ENCODE results near the gene DLST.

The DLST gene

DNA sequence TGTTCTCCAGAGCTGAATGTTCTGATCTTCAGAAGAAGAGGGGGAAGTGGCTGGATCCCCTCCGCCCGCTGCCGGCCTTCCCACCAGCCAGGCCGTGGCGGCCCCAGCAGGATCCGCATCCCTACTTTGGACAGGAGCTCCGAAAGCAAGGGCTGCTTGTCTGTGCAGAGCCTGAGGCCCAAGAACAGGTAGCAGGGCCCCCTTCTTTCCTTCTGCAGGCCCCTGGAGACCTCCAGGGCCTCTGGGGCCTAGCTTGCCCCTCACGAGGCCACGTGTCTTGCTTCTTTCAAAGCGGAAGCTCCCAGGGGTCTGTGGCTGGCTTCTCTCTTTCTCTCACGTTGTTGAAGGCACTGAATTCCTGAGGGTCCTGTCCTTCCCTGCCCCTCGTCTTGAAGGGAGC lies 60.5 kb downstream of the DLST start:
- Histone ChIP-seq H3K4me1 (ENCODE audit: insufficient read depth, low read length) (peaks cover 5% of the 10 kb centered on the region; the same call in 1 of the 2 replicates), H3K36me3 (ENCODE audit: insufficient read depth, low read length) (no peaks in the 10 kb centered on the region), H3K4me3 (ENCODE audit: low read length) (no peak overlapping the region), H3K9ac (ENCODE audit: low read depth, low read length) (no peak overlapping the region), H3K27ac (ENCODE audit: low read depth, low read length) (no peak overlapping the region), H3K27me3 (ENCODE audit: insufficient read depth, low read length) (no peaks in the 10 kb centered on the region), H3K9me3 (ENCODE audit: insufficient read depth, low read depth, low read length) (no peaks in the 10 kb centered on the region)
- 82% methylated on average over 12 of the region's 12 CpGs for WGBS

DNA sequence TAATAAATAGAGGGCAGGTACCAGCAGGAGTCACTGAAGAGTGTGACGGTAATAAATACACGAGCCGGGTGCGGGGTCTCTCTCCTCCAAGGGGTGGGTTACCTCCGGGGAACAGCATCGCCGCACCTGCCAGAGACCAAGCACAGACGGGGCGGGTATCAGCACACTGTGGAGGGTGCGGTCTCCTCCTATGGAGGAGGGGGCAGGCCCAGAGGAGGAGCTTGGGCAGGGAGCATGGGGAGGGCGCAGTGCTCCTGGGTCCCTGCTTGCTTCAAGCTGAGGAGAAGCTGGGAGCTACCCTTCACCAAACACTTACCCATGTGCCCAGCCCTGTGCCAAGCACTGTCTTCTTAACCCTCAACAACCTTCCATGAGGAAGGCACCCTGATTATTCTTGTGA lies 60.9 kb downstream of the DLST start:
- Histone ChIP-seq H3K9me3 (ENCODE audit: insufficient read depth, low read depth, low read length) (no peaks in the 10 kb centered on the region), H3K36me3 (ENCODE audit: insufficient read depth, low read length) (no peaks in the 10 kb centered on the region), H3K4me1 (ENCODE audit: insufficient read depth, low read length) (peaks cover 5% of the 10 kb centered on the region; the same call in 1 of the 2 replicates), H3K27ac (ENCODE audit: low read depth, low read length) (no peak overlapping the region), H3K27me3 (ENCODE audit: insufficient read depth, low read length) (no peaks in the 10 kb centered on the region), H3K9ac (ENCODE audit: low read depth, low read length) (no peak overlapping the region), H3K4me3 (ENCODE audit: low read length) (no peak overlapping the region)
- WGBS = 88% methylated on average over 11 of the region's 11 CpGs

DNA sequence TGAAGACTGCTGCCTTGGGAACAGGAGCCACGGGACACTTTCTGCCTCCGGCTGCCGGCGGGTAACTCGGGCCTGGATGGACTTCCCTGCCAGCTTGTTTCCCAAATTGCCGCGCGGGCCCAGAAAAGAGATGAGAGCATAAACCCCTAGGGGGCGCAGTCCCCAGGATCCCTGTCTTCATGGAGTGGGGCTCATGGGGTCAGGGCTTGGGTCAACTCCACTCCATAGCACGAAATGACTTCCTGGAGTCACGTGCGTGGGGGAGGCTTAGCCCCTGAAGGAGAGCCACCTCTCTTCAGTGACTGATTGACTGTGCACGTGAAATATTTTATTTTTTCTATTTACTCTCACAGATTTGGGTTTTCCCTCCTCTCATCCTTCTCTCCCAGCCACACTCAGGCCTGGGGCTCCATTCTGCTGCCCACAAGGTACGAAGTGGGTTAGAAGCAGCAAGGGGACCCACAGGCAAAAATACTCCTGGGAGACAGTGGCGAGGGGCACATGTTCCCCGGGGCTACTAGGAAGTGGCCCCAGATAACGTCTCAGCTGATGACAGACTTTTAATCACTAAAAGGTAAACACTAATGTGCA lies 63.6 kb downstream of the DLST start:
- WGBS = 60% methylated on average over 17 of the region's 17 CpGs
- H3K9me3 ChIP-seq (ENCODE audit: insufficient read depth, low read depth, low read length) = no peaks in the 10 kb centered on the region
- H3K4me1 ChIP-seq (ENCODE audit: insufficient read depth, low read length) = peaks cover 5% of the 10 kb centered on the region; the same call in 1 of the 2 replicates
- H3K36me3 ChIP-seq (ENCODE audit: insufficient read depth, low read length) = no peaks in the 10 kb centered on the region
- no peaks in the 10 kb centered on the region for H3K27me3 ChIP-seq (ENCODE audit: insufficient read depth, low read length)
- no peak overlapping the region for H3K27ac ChIP-seq (ENCODE audit: low read depth, low read length)
- no peak overlapping the region for H3K9ac ChIP-seq (ENCODE audit: low read depth, low read length)
- no peak overlapping the region for H3K4me3 ChIP-seq (ENCODE audit: low read length)

DNA sequence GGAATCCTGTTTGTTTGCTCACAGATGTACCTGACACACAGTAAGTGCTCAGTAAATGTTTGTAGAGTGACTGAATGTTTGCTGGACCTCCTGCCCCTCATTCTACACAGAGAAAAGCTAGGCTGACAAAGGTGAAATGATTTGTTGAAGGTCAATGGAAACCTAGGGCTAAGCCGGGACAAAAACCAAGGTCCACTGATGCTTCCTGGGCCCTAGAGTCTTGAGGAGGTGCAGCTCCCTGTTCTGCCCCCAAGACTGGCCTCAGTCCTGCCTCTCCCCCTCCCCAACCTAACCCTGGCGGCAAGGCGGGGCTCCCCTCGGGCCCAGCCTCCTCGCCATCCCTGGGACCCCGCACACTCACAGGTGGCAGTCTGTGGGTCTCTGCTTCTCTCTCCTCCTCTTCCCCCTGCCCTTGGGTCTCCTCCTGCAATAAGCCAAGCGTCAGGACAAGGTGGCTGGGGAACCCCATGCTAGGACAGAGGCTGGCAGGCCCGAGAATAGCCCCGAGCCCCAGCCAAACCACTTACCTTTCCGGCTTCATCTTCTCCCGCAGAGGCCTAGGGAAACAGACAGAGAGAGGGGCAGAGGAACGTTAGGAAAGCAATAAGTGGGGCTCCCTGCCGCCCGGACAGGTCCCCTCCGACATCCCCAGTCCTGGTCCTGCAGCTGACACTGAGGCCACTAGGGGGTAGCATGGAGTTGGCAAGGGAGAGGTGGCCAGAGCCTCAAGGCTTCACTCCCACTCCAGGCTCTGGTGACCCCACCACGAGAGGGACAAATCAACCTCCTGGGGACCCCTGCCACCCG lies 64.3 kb downstream of the DLST start:
- Histone ChIP-seq H3K4me1 (ENCODE audit: insufficient read depth, low read length) (peaks cover 5% of the 10 kb centered on the region; the same call in 1 of the 2 replicates), H3K27me3 (ENCODE audit: insufficient read depth, low read length) (no peaks in the 10 kb centered on the region), H3K9ac (ENCODE audit: low read depth, low read length) (no peak overlapping the region), H3K9me3 (ENCODE audit: insufficient read depth, low read depth, low read length) (no peaks in the 10 kb centered on the region), H3K27ac (ENCODE audit: low read depth, low read length) (no peak overlapping the region), H3K36me3 (ENCODE audit: insufficient read depth, low read length) (no peaks in the 10 kb centered on the region), H3K4me3 (ENCODE audit: low read length) (no peak overlapping the region)
- 53% methylated on average over 17 of the region's 17 CpGs for WGBS

DNA sequence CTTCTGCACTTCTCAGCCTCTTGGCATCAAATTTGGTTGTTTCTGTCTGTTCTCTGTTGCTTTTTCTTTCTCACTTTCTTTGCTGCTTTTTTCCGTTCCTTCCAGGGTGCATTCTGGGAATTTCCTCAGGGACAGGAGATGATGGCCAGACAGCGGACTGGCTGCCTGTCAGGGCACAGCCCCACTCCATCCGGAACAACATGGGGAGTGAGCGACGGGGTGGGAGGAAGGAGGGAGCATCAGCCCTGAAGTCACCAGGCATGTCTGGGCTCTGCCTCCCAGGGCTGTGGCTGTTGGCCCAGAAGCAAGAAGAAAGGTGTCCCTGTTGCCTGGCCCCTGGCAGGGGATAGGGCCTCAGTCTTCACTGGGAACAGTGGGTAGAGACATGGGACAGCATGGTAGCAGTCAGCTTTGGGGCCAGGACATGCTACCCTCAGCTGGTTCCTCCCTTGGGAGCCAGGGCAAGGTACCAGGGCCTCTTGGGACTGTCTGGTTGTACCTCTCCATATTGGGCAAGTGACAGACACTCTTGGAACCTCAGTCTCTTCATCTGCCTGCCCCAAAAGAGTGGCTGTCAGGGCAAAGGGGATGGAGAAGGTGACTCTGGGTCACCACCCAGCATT lies 65.1 kb downstream of the DLST start:
- 61% methylated on average over 5 of the region's 5 CpGs for WGBS
- no peak overlapping the region for H3K27ac ChIP-seq (ENCODE audit: low read depth, low read length)

DNA sequence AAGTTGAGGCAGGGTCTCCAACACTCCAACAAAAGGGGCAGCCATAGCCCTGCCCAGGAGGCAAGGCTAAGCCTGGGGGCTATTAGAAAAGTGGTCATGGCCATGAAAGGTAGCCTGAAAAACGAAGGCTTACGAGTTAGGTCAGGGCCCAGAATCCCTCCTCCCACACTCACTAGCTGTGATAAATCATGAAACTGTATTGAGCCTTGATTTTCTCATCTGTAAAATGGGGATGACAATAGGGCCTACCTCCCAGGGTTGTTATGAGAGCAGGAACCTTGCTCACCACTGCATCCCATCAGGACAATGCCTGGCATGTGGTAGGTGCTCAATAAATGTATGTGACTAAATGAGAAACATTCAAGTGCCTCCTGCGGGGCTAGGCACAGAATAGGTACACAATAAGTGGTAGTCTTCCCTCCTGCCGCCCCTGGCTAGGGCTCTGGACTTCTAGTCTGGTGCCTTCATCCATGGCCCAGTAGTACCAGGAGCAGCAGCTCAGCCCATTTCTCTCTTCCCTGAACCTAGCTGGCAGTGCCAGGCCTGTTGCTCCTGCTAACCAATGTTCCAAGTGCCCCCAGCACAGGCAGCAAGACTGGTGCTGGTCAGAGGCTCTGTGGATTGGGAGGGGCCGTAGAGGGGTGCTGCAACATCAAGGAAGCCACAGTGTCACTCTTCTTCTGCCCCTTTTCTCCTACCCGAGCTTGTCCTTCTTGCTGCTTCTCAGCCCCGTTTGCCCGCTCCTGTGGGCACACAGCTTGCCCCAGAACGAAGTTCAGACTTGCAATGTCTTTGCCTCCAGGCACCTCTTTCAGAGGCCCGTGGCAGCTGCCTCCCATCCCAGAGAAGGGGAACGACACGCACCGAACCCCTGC lies 65.9 kb downstream of the DLST start:
- Histone ChIP-seq H3K4me1 (ENCODE audit: insufficient read depth, low read length) (0 out of 2 replicates have a peak, but pooled peaks cover 4% of the 10 kb centered on the region), H3K4me3 (ENCODE audit: low read length) (no peak overlapping the region), H3K9ac (ENCODE audit: low read depth, low read length) (no peak overlapping the region), H3K27ac (ENCODE audit: low read depth, low read length) (no peak overlapping the region), H3K9me3 (ENCODE audit: insufficient read depth, low read depth, low read length) (no peaks in the 10 kb centered on the region), H3K36me3 (ENCODE audit: insufficient read depth, low read length) (no peaks in the 10 kb centered on the region), H3K27me3 (ENCODE audit: insufficient read depth, low read length) (no peaks in the 10 kb centered on the region)
- WGBS = 95% methylated on average over 13 of the region's 13 CpGs

More for the DNA sequence above, 65.1 kb downstream of the DLST start:
- Histone ChIP-seq H3K9me3 (ENCODE audit: insufficient read depth, low read depth, low read length) (no peaks in the 10 kb centered on the region), H3K4me3 (ENCODE audit: low read length) (no peak overlapping the region), H3K36me3 (ENCODE audit: insufficient read depth, low read length) (no peaks in the 10 kb centered on the region), H3K4me1 (ENCODE audit: insufficient read depth, low read length) (peaks cover 7% of the 10 kb centered on the region; the same call in 1 of the 2 replicates), H3K27me3 (ENCODE audit: insufficient read depth, low read length) (no peaks in the 10 kb centered on the region), H3K9ac (ENCODE audit: low read depth, low read length) (no peak overlapping the region)

DNA sequence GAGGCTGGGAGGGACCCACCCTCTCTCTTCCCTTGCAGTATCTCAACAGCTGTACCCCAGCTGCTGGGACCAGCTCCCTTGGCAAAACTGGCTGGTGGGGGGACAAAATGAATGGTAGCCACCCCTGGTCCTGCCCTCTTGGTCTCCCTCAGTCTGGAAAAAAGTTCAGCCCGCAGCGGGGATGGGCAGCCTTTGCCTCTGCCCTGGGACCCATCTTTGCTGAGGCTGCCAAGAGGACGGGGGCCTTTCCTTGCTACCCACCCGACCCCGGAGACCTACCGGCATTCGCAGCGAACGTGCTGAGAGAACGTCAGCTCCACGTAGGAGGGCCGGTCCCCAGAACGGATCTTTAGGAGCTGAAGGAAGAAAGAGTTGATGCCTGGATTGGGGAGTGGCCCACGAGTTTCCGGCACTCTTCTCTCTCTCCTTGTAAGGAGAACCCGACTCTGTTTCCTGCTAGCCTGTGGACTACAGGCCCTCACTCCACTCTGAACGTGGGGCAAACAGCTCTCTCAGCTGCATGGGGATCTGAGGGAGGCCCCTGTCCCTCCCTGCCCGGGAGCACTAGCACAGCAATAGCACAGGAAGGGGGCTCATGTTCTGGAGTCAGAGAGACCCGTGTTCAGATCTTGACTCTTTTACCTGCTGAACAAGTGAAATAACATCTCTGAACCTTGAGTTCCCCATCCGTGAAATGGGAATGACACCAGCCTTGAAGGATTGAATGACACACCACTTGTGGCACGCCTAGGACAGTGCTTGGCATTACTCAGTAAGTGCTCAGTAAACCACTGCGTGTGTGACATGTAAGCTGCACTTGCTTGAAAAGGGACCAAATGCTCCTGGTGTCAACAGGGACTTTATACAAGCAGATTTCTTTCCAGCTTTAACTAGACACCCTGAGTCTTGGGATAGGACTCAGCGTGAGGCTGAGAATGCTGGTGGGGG lies 66.8 kb downstream of the DLST start:
- H3K9ac ChIP-seq (ENCODE audit: low read depth, low read length) = no peak overlapping the region
- 87% methylated on average over 23 of the region's 23 CpGs for WGBS
- no peaks in the 10 kb centered on the region for H3K9me3 ChIP-seq (ENCODE audit: insufficient read depth, low read depth, low read length)
- H3K4me1 ChIP-seq (ENCODE audit: insufficient read depth, low read length) = 0 out of 2 replicates have a peak, but pooled peaks cover 4% of the 10 kb centered on the region
- H3K27ac ChIP-seq (ENCODE audit: low read depth, low read length) = no peak overlapping the region
- H3K27me3 ChIP-seq (ENCODE audit: insufficient read depth, low read length) = no peaks in the 10 kb centered on the region
- no peak overlapping the region for H3K4me3 ChIP-seq (ENCODE audit: low read length)
- no peaks in the 10 kb centered on the region for H3K36me3 ChIP-seq (ENCODE audit: insufficient read depth, low read length)

DNA sequence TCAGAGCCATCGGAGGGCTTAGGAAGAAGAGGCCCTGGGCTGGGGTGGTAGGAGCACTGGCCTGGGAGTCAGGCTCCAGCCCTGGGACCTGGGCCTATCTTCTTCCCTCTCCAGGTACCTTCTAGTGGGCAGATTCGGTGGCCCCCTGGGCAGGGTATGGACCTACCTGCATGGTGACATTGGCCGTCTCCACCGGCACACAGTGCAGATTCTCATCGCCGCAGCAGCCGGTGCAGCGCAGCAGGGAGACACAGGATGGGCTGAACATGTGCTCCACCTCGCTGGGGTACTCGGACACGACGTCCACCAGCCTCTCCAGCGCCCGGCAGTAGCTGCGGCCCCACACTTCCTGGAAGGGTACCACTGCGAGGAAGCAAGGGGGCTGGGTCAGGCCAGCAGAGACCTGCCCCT lies 67.5 kb downstream of the DLST start:
- Histone ChIP-seq H3K27ac (ENCODE audit: low read depth, low read length) (no peak overlapping the region), H3K4me1 (ENCODE audit: insufficient read depth, low read length) (peaks cover 4% of the 10 kb centered on the region; the same call in 1 of the 2 replicates), H3K9ac (ENCODE audit: low read depth, low read length) (no peak overlapping the region), H3K36me3 (ENCODE audit: insufficient read depth, low read length) (no peaks in the 10 kb centered on the region), H3K27me3 (ENCODE audit: insufficient read depth, low read length) (0 out of 2 replicates have a peak, but pooled peaks cover 3% of the 10 kb centered on the region), H3K4me3 (ENCODE audit: low read length) (no peak overlapping the region), H3K9me3 (ENCODE audit: insufficient read depth, low read depth, low read length) (no peaks in the 10 kb centered on the region)
- 95% methylated on average over 16 of the region's 16 CpGs for WGBS

DNA sequence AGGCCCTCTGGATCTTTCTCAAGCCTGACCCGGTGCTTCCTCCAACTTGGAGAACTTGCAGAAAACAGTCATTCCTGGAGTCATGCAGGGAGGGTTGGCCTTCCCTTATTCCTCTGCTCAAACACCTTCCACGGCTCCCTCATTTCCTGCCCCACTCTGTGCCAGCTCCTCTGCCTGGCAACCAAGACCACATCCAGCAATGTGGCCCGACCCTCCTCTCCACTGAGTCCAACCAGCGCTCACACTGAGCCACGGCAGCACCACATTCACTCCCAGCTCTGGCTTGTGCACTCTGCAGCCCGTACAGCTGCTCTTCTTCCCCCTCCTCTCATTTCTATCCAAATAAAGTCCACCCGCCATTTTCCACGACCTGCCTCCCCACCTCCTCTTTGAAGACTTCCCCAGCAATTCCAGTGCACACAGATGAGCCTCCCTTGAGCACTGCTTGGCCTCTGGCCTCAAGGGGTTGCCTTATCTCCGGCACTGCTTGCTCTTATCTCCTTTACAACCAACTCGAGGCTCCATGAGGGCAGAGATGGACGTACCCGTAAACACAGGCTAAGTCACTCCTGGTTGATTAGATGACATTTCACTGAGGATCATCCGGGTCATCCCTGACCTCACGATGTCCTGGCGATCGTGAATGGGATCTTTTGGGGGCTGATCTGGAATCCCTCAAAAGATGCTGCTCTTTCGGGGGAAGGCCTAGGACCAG lies 68.3 kb downstream of the DLST start:
- Histone ChIP-seq H3K9ac (ENCODE audit: low read depth, low read length) (no peak overlapping the region), H3K4me3 (ENCODE audit: low read length) (no peak overlapping the region), H3K4me1 (ENCODE audit: insufficient read depth, low read length) (peaks cover 5% of the 10 kb centered on the region; the same call in 1 of the 2 replicates), H3K36me3 (ENCODE audit: insufficient read depth, low read length) (no peaks in the 10 kb centered on the region), H3K9me3 (ENCODE audit: insufficient read depth, low read depth, low read length) (no peaks in the 10 kb centered on the region), H3K27me3 (ENCODE audit: insufficient read depth, low read length) (peaks cover 10% of the 10 kb centered on the region), H3K27ac (ENCODE audit: low read depth, low read length) (no peak overlapping the region)
- 89% methylated on average over 17 of the region's 17 CpGs for WGBS

Data from HUES64 (cell line).